NCI-H524 (cell line): Measurements from ENCODE around the gene AP4S1.

ENCODE experiments used
- DNase-seq, 2 experiments: peaks; one replicate each; lab custom pipeline; 2025; lab: John Stamatoyannopoulos, UW

The AP4S1 gene

DNA sequence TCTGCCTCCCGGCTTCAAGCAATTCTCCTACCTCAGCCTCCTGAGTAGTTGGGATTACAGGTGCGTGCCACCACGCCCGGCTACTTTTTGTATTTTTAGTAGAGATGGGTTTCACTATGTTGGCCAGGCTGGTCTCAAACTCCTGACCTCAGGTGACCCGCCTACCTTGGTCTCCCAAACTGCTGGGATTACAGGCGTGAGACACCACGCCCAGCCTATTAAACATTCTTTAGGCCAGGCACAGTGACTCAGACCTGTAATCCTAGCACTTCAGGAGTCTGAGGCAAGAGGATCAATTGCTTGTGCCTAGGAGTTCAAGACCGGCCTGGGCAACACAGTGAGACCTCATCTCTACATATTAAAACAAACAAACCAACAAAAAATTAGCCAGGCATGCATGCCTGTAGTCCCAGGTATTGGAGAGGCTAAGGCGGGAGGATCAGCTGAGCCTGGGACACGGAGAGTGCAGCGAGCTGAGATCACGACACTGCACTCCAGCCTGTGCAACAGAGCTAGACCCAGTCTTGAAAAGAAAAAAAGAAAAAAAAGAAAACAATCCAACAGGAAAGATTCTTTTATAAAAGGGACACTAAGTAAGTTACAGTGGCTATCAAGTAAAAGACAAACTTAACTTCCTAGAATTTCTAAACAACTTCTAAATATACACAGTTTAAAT lies 111.9 kb downstream of the AP4S1 start:
- no peak for DNase-seq

DNA sequence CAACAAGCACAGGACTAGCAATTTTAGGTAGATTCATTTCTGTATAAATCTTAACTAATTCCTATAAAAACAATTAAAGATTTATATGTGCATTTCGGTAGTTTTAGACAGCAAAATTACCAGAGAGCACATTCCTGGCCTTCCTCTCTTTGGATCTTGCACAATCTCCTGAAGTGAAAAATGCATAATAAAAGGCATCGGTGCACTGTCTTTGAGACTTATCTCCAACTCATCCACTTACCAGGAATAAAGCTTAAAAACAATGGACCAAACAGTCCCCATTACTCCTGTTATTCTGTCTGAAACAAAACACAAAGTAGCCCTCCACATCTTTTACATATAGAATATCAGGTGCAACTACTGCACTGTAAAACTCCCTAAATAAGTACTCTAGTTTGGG lies 112.9 kb downstream of the AP4S1 start:
- DNase-seq, result no peak

DNA sequence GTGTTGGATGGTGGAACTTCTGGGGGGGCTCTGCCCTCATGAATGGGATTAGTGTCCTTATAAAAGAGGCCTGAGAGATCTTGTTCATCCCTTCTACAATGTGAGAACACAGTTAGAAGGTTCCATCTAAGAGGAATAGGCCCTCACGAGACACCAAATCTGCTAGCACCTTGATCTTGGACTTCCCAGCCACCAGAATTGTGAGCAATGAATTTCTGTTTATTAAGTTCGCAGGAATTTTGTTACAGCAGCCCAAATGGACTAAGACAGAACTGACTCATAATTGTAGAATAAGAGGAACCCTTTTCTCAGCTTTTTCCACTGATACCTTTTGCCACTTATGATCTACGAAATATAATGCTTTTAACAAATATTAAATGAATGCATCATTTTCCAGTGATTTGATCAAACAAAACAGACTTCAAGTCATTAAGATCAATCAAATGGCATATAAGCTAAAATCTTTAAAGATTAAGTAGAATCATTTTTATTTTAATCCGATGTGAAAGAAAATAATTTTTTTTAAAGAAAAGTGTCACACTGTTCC lies 113.9 kb downstream of the AP4S1 start:
- DNase-seq, result no peak

DNA sequence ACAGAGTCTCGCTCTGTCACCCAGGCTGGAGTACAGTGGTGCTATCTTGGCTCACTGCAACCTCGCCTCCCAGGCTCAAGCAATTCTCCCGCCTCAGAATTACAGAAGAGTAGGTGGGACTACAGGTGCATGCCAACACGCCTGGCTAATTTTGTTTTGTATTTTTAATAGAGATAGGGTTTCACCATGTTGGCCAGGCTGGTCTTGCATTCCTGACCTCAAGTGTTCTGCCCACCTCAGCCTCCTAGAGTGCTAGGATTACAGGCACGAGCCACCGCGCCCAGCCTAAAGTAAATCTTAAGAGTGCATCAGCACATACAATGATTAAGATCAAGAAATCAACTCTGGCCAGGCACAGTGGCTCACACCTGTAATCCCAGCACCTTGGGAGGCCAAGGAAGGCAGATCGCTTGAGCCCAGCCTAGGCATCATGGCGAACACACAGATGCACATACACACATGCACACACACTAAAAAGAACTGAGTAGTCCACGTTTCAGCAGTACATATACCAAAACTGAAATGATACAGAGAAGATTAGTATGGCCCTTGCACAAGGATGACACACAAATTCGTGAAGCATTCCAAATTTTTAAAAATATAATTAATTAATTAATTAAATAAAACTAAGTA lies 117.1 kb downstream of the AP4S1 start:
- no peak for DNase-seq
